LNCaP clone FGC (cell line): ENCODE results near the gene CHRM2.

ENCODE experiments used
- DNase-seq: peaks from one replicate; pipeline ENCODE4 v3.0.0-alpha.2; 2011; ENCODE audit warnings: low read depth
- H3K4me3 ChIP-seq: 2 replicates; pipeline ENCODE4 v1.5.1; 2011; ENCODE audit warnings: mild to moderate bottlenecking, low read depth, low read length, control low read depth
- CTCF ChIP-seq: IDR thresholded peaks from 2 replicates; pipeline ENCODE4 v1.5.1; 2012; ENCODE audit warnings: mild to moderate bottlenecking; ENCODE audit not compliant: control insufficient read depth, insufficient read depth; ENCODE audit errors: extremely low read depth

The CHRM2 gene

GRCh38 chr7:136912339-136912738 lies 43.9 kb downstream of the CHRM2 start:
- no peak for DNase-seq
- TF ChIP-seq CTCF: no peak
- H3K4me3 ChIP-seq: no peak overlapping the region

GRCh38 chr7:136914016-136914415 lies 45.6 kb downstream of the CHRM2 start:
- H3K4me3 ChIP-seq: no peak overlapping the region
- no peak for DNase-seq
- no peak for TF ChIP-seq CTCF

- DNase-seq: no peak
- TF ChIP-seq CTCF: no peak
- no peak overlapping the region for H3K4me3 ChIP-seq
These were observed 51.4 kb downstream of the CHRM2 start for GRCh38 chr7:136919820-136920219.

GRCh38 chr7:136923111-136923667 lies 54.7 kb downstream of the CHRM2 start:
- H3K4me3 ChIP-seq: no peak overlapping the region
- DNase-seq: no peak
- TF ChIP-seq CTCF: no peak

- TF ChIP-seq CTCF: no peak
- DNase-seq: no peak
- H3K4me3 ChIP-seq: no peak overlapping the region
These were observed 56.6 kb downstream of the CHRM2 start for GRCh38 chr7:136925044-136925443.

GRCh38 chr7:136925556-136925955 lies 57.1 kb downstream of the CHRM2 start:
- TF ChIP-seq CTCF: no peak
- H3K4me3 ChIP-seq: no peak overlapping the region
- peak; percentile 36 for DNase-seq

GRCh38 chr7:136931169-136931867 lies 62.9 kb downstream of the CHRM2 start:
- H3K4me3 ChIP-seq: no peak overlapping the region
- DNase-seq: no peak
- no peak for TF ChIP-seq CTCF
